ENCODE results near the gene MRPS25. TPM values are rescaled to one million over a fixed set of nuclear protein-coding genes. Genes with fewer than 3 reads are reported as not detected.

MRPS25 gene
- total and polyA plus RNA-seq, 9 of the 15 experiments (the other 6 are each of a cell fraction or from before 2014, with no cell fraction given): 34.3 to 129 (median 78.2) TPM

DNA sequence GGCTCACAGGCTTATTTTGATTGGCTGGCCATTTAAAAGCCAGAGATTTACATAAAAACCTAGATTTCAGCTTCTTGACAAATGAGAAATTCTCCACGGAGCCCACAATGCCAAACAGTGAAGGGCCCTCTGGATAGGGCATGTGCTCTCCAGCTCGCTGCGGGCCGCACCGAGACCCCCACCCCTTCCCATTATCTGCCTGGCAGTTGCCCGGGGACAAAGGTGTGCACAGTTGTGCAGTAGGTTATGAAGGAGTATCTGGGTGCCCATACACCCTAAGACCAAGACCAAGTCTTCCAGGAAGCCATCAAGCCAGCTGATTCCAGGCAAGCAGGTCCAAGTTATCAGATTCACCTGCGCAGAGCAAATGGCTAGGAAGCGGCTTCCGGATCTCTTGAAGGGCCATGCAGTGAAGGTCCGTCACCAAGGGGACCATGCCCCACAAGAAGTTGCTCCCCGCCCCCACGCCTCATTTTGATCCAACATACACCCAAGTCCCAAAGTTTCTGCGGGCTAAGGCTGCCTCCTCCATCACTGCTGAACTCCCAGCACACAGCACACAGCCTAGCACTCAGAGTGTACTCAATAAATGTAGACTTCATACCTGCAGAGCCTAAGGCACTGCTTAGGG lies 1.3 kb downstream of the MRPS25 start (continued):
- TF ChIP-seq NR4A1 (CRISPR knock-in tag; IDR thresholded peaks at IDR 0.05) (no peak), NR4A1 (tag; IDR thresholded peaks at IDR 0.05) (no peak), ZNF696 (CRISPR knock-in tag; conservative IDR thresholded peaks at IDR 0.05) (no peak), STAT5A (IDR thresholded peaks at IDR 0.05; ENCODE audit: borderline replicate concordance, low read length) (no peak), YY1 (IDR thresholded peaks at IDR 0.05; ENCODE audit: borderline replicate concordance in 1 of 3, control insufficient read depth in 1 of 3, extremely low read depth in 1 of 3, insufficient read depth in 3 of 3, insufficient read length in 1 of 3, insufficient replicate concordance in 2 of 3, low read depth in 1 of 3, low read length in 2 of 3) (peak in 2 of 3 experiments; percentile 34 to 78), CBX8 (IDR thresholded peaks at IDR 0.05; ENCODE audit: borderline replicate concordance, extremely low read depth, low read depth, low read length, poor library complexity, severe bottlenecking) (no peak), SIN3A (IDR thresholded peaks at IDR 0.05; ENCODE audit: borderline replicate concordance in 2 of 2, control insufficient read depth in 1 of 2, low read depth in 2 of 2, low read length in 2 of 2) (peak in 1 of 2 experiments; percentile 46; a peak in 1 of 4 replicates), ARID4B (CRISPR knock-in tag; IDR thresholded peaks at IDR 0.05) (peak; percentile 55; the same call in 1 of the 2 replicates), TCF15 (CRISPR knock-in tag; IDR thresholded peaks at IDR 0.05) (no peak), ILK (tag; IDR thresholded peaks at IDR 0.05; ENCODE audit: borderline replicate concordance, low read depth) (no peak), ERF (CRISPR knock-in tag; IDR thresholded peaks at IDR 0.05) (no peak), ZSCAN29 (IDR thresholded peaks at IDR 0.05) (no peak)
- TF ChIP-seq, protein P1, sequence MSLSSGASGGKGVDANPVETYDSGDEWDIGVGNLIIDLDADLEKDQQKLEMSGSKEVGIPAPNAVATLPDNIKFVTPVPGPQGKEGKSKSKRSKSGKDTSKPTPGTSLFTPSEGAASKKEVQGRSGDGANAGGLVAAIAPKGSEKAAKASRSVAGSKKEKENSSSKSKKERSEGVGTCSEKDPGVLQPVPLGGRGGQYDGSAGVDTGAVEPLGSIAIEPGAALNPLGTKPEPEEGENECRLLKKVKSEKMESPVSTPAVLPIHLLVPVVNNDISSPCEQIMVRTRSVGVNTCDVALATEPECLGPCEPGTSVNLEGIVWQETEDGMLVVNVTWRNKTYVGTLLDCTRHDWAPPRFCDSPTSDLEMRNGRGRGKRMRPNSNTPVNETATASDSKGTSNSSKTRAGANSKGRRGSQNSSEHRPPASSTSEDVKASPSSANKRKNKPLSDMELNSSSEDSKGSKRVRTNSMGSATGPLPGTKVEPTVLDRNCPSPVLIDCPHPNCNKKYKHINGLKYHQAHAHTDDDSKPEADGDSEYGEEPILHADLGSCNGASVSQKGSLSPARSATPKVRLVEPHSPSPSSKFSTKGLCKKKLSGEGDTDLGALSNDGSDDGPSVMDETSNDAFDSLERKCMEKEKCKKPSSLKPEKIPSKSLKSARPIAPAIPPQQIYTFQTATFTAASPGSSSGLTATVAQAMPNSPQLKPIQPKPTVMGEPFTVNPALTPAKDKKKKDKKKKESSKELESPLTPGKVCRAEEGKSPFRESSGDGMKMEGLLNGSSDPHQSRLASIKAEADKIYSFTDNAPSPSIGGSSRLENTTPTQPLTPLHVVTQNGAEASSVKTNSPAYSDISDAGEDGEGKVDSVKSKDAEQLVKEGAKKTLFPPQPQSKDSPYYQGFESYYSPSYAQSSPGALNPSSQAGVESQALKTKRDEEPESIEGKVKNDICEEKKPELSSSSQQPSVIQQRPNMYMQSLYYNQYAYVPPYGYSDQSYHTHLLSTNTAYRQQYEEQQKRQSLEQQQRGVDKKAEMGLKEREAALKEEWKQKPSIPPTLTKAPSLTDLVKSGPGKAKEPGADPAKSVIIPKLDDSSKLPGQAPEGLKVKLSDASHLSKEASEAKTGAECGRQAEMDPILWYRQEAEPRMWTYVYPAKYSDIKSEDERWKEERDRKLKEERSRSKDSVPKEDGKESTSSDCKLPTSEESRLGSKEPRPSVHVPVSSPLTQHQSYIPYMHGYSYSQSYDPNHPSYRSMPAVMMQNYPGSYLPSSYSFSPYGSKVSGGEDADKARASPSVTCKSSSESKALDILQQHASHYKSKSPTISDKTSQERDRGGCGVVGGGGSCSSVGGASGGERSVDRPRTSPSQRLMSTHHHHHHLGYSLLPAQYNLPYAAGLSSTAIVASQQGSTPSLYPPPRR (CRISPR knock-in tag; IDR thresholded peaks at IDR 0.05; ENCODE audit: borderline replicate concordance): no peak
- TF ChIP-seq, protein P2, sequence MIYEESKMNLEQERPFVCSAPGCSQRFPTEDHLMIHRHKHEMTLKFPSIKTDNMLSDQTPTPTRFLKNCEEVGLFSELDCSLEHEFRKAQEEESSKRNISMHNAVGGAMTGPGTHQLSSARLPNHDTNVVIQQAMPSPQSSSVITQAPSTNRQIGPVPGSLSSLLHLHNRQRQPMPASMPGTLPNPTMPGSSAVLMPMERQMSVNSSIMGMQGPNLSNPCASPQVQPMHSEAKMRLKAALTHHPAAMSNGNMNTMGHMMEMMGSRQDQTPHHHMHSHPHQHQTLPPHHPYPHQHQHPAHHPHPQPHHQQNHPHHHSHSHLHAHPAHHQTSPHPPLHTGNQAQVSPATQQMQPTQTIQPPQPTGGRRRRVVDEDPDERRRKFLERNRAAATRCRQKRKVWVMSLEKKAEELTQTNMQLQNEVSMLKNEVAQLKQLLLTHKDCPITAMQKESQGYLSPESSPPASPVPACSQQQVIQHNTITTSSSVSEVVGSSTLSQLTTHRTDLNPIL (CRISPR knock-in tag; IDR thresholded peaks at IDR 0.05): no peak

Data from K562 (cell line).